HG02759 (cell line): ENCODE measurements around the gene MYL12A.

ENCODE experiments used
- ATAC-seq: cut with Tn5 transposase; IDR thresholded peaks from one replicate; pipeline ENCODE4 v1.9.1; 2021; ENCODE audit warnings: mild to moderate bottlenecking, moderate library complexity; ENCODE audit not compliant: unreplicated experiment

MYL12A gene

GRCh38 chr18:3224223-3224622 lies 23.4 kb upstream of the MYL12A start:
- no peak for ATAC-seq

- no peak for ATAC-seq
These were observed 22.0 kb upstream of the MYL12A start for GRCh38 chr18:3225588-3225987.

- no peak for ATAC-seq
These were observed 21.6 kb upstream of the MYL12A start for GRCh38 chr18:3226048-3226447.

GRCh38 chr18:3230401-3231334 lies 16.9 kb upstream of the MYL12A start:
- no peak for ATAC-seq

DNA sequence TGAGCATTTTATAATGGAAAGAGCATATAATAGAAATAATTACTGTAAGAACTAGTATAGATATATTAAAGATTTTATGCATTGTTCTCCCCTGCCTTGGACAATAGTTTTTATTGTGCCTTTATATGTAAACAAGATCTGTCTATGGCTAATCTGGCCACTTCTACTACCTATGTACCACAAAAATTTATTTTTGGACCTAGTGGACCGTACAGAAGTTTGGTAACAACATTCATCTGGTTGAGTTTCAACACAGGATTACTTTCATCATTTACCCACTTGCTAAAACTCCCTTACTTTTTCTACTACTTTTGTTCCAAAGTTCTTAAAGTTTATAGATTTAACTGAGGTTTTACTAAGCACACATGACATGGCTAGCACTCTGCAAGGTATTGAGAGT lies 14.6 kb upstream of the MYL12A start:
- ATAC-seq = no peak

- no peak for ATAC-seq
These were observed 14.0 kb upstream of the MYL12A start for GRCh38 chr18:3233433-3234168.

GRCh38 chr18:3234457-3234856 lies 13.1 kb upstream of the MYL12A start:
- ATAC-seq = no peak

DNA sequence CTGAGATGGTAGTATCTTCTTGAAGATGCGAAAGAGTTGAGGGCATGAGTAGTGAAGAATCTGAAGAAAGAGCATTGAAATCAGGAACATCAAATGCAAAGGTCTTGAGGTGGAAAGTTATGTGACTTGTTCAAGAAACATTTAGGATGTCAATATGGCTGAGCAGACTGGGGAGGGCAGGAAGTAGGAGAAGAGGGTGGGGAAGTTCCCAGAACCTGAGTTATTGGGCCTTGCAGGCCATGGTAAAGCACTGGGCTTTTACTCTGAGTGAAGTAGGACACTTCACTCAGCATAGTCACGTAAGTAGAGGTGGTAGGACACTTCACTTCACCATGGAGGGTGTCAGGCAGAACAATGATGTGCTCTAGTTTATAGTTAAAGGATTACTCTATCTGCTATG lies 11.8 kb upstream of the MYL12A start:
- ATAC-seq = no peak

DNA sequence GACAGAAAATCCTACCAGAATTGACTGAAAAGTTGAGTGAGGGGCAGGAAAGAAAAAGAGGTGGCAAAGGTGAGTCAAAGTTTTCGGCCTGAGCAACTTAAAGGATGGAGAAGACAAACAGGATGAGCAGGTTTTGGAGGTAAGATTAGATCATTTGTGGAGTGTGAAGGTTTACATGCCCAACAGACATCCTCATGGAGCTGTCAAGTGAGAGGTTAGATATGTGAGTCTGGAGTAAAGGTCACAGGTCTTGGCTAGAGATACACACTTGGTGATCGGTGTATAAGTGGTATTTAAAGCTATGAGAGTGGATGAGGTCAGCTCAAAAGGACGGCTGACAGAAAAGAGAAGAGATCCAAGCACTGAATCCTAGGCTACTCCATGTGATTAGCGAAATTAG lies 11.1 kb upstream of the MYL12A start:
- ATAC-seq = no peak

DNA sequence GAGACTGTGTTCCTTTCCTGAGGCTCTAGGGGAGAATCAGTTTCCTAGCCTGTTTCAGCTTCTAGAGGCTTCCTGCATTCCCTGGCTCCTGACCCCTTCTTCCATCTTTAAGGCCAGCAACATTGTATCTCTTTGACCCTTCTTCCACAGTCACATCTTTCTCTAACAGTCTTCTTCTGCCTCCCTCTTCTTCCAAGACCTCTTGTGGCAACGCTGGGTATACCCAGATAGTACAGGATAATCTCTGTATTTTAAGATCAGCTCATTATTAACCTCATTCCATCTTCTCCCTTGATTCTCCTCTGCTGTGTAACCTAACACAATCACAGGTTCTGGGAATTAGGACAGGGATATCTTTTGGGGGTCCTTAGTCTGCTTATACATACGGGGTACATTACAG lies 8.9 kb upstream of the MYL12A start:
- ATAC-seq = no peak

DNA sequence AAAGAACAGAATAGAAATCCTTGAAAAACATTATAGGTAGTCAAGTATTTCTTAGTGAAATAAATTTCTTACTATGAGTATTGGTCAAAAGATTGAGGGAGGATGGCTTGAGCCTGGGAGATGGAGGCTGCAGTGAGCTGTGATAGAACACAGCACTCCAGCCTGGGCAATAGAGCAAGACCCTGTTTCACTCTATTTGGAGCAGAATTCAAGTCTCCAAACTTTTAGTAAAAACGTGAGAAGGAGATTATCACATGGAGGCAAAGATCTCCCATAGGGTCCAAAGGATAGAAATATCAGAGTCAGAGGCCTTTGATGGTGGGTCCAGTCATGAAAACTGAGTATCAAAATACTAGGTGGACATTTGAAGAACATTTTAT lies 2.4 kb upstream of the MYL12A start:
- ATAC-seq = no peak

DNA sequence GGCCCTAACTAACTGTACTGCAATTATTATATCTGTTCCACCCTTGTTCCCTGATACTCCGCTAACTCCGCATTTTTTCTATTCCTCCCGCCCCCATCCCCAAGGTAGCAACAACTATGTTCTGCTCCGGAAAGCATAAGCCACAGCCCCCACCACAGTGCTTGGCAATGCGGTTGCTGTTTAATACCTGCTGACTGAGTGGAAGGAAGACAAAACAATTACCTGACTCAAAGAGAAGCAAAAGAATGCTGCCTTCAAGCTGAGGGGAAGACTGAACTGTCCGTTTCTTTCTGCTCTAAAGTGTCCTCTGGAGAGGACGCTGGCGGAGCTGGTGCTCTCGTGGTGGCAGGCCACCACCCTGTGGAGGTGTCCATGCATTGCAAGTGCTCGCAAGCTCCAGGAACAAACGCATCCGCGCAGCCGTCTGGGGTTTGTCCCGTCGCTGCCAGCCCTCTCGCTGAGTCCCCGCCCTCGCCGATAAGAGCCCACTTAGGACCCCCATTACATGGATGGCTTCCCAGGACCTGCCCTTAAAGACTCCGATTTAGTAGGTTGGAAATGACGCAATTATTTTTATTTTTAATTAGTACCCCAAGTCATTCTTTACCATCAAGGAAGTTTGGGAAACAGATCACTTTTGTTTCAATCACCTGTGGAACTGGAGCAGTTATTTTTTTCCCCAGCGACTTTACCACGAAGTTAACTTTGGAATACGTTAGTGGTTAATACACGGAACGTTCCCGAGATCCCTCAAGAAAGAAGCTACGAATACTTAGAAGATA lies 1.6 kb upstream of the MYL12A start:
- ATAC-seq = peak; percentile 46

DNA sequence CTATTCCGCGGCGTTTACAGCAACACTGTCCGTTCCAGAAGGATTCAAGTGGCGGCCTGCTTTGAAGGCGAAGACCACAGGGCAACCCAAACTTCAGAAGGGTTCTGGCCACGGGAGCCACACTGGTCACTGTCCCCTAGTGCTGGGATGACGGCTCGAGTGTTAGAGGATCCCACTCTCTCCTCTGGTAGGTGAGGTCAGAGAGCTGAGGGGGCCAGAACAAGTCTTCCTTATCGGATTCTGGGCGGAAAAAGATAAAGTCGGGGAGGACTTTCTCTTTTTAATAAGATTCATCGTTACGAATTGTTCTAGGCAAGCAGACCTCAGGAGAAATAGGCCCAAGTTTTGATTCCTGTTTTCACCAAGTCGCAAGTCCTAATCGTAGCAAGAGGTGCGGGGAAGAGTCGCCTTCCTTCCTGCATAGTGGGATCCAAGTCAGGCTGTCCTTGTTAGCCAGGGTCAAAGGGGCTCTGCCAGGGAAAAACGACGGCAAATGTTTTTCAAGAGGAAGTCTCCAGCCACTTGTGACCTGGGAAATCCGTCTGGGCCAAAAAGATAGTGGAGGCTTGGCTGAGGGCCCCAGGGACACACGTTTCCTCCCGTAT lies 864 bp upstream of the MYL12A start:
- ATAC-seq = no peak

DNA sequence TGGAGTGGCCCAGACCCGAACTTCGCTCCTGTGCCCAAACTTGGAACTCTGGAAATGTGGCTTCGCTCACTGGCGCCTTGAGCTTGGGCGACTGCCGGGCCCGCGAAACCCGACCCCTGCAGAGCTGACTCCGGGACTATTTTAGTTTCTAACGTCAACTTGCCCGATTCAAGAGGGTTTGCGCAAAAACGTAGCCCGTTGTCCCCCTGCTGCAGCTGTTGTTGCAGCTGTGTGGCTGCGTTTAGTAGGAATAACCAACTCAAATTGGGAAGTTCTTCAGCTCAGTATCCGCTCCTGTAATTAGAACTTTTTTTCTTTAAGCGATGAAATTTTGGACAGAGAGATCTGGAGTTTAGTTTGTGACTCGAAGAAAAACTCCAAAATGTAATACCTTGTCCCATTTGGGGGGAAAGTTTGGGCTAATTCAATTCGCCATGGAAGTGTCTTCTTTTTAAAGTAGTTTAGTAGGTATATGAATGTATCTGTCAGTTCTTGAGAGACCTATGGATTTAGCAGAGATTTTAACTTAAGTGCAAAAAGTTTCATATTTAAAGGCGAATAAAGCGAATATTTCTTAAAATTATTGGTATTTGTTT lies 559 bp downstream of the MYL12A start:
- no peak for ATAC-seq

DNA sequence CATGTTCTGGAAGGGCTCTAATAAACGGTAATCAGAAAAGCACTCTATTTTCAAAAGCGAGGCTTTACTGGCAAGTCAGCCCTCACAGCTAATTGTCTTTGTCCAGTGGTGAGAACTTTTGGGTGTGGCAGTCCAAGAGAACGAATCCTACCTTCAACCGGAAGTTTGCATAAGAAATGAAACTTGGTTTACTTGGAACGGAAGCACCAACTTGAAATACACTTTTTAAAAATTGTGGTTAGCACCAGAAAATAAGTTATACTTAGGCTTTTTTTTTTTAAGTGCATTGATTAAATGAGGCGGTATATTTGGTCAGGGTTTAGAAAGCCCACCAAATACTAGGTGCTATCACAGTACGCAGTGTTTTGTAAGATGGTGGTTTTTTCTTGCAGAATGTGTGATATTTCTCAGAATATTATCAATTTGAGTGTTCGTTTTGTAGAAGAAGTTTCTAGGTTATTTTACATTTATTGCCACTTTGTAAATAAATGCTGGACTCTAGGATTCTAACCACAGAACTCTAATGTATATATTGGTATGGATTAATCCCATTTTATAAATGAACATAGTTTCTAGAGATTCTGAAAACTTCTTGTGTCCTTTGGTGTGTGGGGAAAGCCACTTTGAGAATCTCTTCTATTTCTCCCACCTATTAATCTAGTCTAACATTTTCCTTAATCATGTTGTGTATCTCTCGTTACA lies 1.2 kb downstream of the MYL12A start:
- ATAC-seq = no peak

DNA sequence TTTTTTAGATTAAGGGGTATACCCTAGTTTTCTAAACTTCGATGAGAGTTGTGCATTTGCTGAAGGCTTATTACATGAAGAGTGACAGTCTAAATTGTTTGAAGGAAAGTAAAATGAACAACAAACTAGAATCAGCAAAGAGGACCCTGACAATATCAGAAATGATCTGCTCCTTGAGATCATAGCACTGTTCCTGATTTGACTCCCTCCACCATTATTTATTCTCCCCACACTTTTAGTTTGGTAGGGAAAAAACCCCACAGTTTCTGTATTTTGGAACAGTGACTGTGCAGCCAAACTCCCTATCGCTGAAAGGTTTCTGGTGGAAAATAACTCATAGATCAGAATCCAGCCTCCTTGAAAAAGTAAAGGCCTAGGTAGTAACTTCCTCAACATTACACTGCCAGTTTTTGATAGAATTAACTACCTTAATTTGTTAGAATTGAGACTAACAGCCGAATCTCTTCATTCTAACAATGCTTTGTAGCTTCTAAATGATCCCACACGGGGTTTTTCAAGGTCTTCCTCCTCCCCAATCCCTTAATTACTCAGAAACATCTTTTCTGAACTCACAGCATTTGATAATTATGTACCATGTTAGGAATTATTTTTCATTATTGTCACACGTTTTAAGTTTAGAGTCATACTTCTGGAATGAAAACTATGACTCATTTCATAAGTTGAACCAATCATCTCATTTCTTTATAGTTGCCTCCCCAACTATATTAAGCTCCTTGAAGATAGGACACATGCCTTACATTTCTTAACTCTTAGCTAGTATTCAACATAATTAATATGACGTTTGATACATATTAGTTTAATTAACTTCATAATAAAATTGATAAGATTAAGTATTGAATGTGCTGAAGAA lies 2.9 kb downstream of the MYL12A start:
- ATAC-seq = no peak

DNA sequence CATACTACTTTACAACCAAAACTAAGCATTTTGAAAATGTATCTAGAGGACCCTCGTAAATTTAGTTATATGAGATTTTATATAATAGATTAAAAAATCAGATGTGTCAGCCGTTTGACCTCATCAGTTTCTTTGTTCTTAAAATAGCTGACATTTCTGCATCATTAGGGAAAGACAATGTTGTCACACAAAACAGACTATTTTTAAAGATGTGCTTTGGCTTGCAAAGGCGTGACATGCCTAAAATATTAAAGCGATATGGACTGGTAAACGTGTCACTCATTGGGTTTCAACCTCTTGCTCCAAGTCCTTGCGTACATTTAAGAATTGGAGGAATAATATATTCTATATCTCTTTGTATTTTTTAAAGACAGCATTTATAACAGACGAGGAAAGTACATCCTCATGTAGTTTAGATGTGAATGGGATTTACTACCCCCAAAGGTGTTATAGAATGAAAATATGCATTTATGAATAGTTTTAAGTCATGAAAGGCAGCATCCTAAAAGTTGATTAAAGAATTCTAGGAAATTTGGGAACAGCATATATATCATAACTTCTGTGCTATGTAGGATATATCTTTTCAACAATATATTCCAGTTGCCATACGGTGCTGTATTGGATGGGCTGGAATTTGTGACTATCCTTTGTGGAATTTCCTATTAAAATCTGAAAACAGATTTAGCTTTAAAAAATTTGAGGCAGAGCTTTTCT lies 3.8 kb downstream of the MYL12A start:
- ATAC-seq = no peak

DNA sequence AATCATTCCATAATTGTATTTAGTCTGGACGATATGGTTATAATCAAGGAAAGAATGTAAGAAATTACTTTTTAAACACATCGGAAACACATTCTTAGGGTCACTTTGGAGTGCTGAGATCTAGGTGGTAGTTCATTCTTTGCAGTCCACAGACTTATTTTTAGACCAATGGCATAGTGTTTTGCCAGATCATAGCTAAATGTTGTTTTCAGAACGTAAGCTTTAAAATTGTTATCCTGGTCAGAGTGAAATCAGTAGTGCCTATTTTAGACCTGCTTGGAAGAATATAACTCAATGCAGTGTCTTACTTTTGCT lies 4.3 kb downstream of the MYL12A start:
- no peak for ATAC-seq

- ATAC-seq = no peak
These were observed 5.2 kb downstream of the MYL12A start for GRCh38 chr18:3252843-3253242.
